Adrenal gland (tissue), 12 donors: ENCODE measurements around the gene ASTN1. TPM values are rescaled to one million over a fixed set of nuclear protein-coding genes. Genes with fewer than 3 reads are reported as not detected.

Source experiments
- DNase-seq, 7 donors: peaks; one replicate each; pipeline ENCODE4 v3.0.0-alpha.2; 2019 to 2020
- H3K27ac ChIP-seq, 5 donors: fragments of 200-600 bp; sonication (generic) in 4 of 5; 1 replicate in 3 of 5; 2 replicates in 2 of 5; pipeline versions ENCODE4 v1.5.1 to v1.8.0; 2016 to 2020; ENCODE audit warnings: mild to moderate bottlenecking in 1 of 5
- H3K27me3 ChIP-seq: fragments of 200-600 bp; 2 replicates; pipeline ENCODE4 v1.8.0; 2021
- H3K36me3 ChIP-seq, 2 donors: fragments of 200-600 bp; replicated peaks in 1 of 2; 1 replicate in 1 of 2; 2 replicates in 1 of 2; pipeline versions ENCODE4 v1.5.1 to v1.8.0; 2018 to 2022
- H3K4me1 ChIP-seq, 2 donors: fragments of 200-600 bp; replicated peaks in 1 of 2; 1 replicate in 1 of 2; 2 replicates in 1 of 2; pipeline versions ENCODE4 v1.5.1 to v1.8.0; 2018 to 2021
- H3K4me3 ChIP-seq, 4 donors: fragments of 200-600 bp; sonication (generic) in 3 of 4; one replicate each; pipeline ENCODE4 v1.5.1; 2016 to 2018
- H3K9me3 ChIP-seq, 3 donors: fragments of 200-600 bp; sonication (generic) in 1 of 3; replicated peaks in 1 of 3; 1 replicate in 2 of 3; 2 replicates in 1 of 3; pipeline versions ENCODE4 v1.5.1 to v1.8.0; 2016 to 2021
- CTCF ChIP-seq, 6 experiments: fragments of 450-650 bp in 4 of 6; fragments of 200-600 bp in 2 of 6; sonication (generic) in 1 of 6; IDR thresholded peaks; 1 replicate in 5 of 6; 2 replicates in 1 of 6; pipeline versions ENCODE4 v1.5.1 to v1.8.0; 2016 to 2021; ENCODE audit warnings: antibody characterized with exemption in 6 of 6, mild to moderate bottlenecking in 2 of 6, moderate library complexity in 1 of 6
- POLR2A ChIP-seq, 2 donors: fragments of 450-650 bp; IDR thresholded peaks; one replicate each; pipeline ENCODE4 v1.6.1; 2017; ENCODE audit warnings: antibody characterized with exemption in 2 of 2, mild to moderate bottlenecking in 2 of 2, moderate library complexity in 1 of 2
- WGBS, 4 donors: extraction: QIAGEN DNeasy Blood & Tissue Kit in 2 of 4; methylation state at CpG; one replicate each; pipeline versions ENCODE4 v1.1.5 to v1.1.7; 2013 to 2017; 5-methylcytosine and 5-hydroxymethylcytosine counted together
- intact Hi-C, 2 donors: fragments of 100-400 bp; cut with DNase I; formaldehyde crosslinking; loops; one replicate each; pipeline versions ENCODE4 v1.14.1 to v1.15.0; 2022 to 2023
- polyA plus RNA-seq, 3 donors: library from polyadenylated mRNA; stranded (reverse); fragments of 200-250 nt in 2 of 3; fragments of 350-450 nt in 1 of 3; fragmentation: Illumina TruSeq in 1 of 3; extraction: RNeasy Lipid Tissue Mini Kit (QIAGEN cat#74804) in 1 of 3; gene quantifications; one replicate each; pipeline ENCODE4 v1.2.3, GENCODE V29; 2013 to 2014
- total RNA-seq, 9 donors: library from RNA; depleted of rRNA in 4 of 9; stranded (reverse); fragments of >200 nt in 4 of 9; fragments of 120-200 nt in 1 of 9; fragmentation: NEBNext Ultra II Directional in 1 of 9; extraction: Animal tissue kit (Norgen Biotek cat#: 25700) in 1 of 9; gene quantifications; one replicate each; pipeline versions ENCODE4 v1.1.0 to v1.2.4, GENCODE V29; 2013 to 2023
- donor health status: healthy with polysubstance abuse.
- donor health status: Bipolar disorder and iron deficiency.
- donor health status: DM: yes; HTN: yes; CAD: no.
- donor health status: DM: no; HTN: no; CAD: no.
- donor health status: DM: no; HTN: no; CAD: no.
- donor health status: DM: yes; HTN: yes; CAD: no.

ASTN1 gene
- total and polyA plus RNA-seq, 12 donors = 7.7 to 58.6 (median 40.7) TPM

GRCh38 chr1:176869577-176869976 is 294.9 kb downstream of the ASTN1 start:
- Histone ChIP-seq H3K9me3 (no peaks in the 10 kb centered on the region), H3K4me3 (no peak overlapping the region), H3K4me1 (no peaks in the 10 kb centered on the region), H3K36me3 (no peaks in the 10 kb centered on the region), H3K27me3 (no peaks in the 10 kb centered on the region), H3K27ac (no peak overlapping the region)
- WGBS, 4 donors = 93 to 98% (median 94%) methylated on average over 3 to 4 of the region's 4 CpGs
- intact Hi-C loops = no loop called here
- TF ChIP-seq CTCF (IDR thresholded peaks at IDR 0.05) (no peak), POLR2A (IDR thresholded peaks at IDR 0.05) (no peak)
- no peak for DNase-seq

GRCh38 chr1:176866011-176866714 is 298.3 kb downstream of the ASTN1 start:
- Histone ChIP-seq H3K27ac (no peak overlapping the region), H3K4me1 (no peaks in the 10 kb centered on the region), H3K9me3 (no peaks in the 10 kb centered on the region), H3K27me3 (no peaks in the 10 kb centered on the region), H3K4me3 (no peak overlapping the region), H3K36me3 (no peaks in the 10 kb centered on the region)
- DNase-seq = no peak
- 82 to 90% (median 88%) methylated on average over 1 of the region's 1 CpG for WGBS, 4 donors
- intact Hi-C loops = no loop called here
- TF ChIP-seq CTCF (IDR thresholded peaks at IDR 0.05) (no peak), POLR2A (IDR thresholded peaks at IDR 0.05) (no peak)

- no peak for TF ChIP-seq POLR2A (IDR thresholded peaks at IDR 0.05)
- TF ChIP-seq CTCF (IDR thresholded peaks at IDR 0.05) = no peak
- no peak for DNase-seq
- no peaks in the 10 kb centered on the region for H3K27me3 ChIP-seq
- H3K9me3 ChIP-seq = no peaks in the 10 kb centered on the region
- no peak overlapping the region for H3K4me3 ChIP-seq
- no peak overlapping the region for H3K27ac ChIP-seq
- 83 to 96% (median 92%) methylated on average over 9 of the region's 9 CpGs for WGBS, 4 donors
- intact Hi-C loops = no loop called here
- no peaks in the 10 kb centered on the region for H3K36me3 ChIP-seq
- no peaks in the 10 kb centered on the region for H3K4me1 ChIP-seq
Measured at GRCh38 chr1:176864211-176864610, 300.3 kb downstream of the ASTN1 start.

GRCh38 chr1:176863613-176864012 is 300.9 kb downstream of the ASTN1 start:
- no peak overlapping the region for H3K27ac ChIP-seq
- TF ChIP-seq CTCF (IDR thresholded peaks at IDR 0.05) (no peak), POLR2A (IDR thresholded peaks at IDR 0.05) (no peak)
- no peaks in the 10 kb centered on the region for H3K36me3 ChIP-seq
- H3K27me3 ChIP-seq = no peaks in the 10 kb centered on the region
- WGBS, 4 donors = 92 to 95% (median 93%) methylated on average over 4 of the region's 4 CpGs
- no peak overlapping the region for H3K4me3 ChIP-seq
- intact Hi-C loops = no loop called here
- H3K9me3 ChIP-seq = no peaks in the 10 kb centered on the region
- DNase-seq = no peak
- no peaks in the 10 kb centered on the region for H3K4me1 ChIP-seq
